ENCODE results near the gene MAP1S.

GRCh38 chr19:17678836-17679235, 40.4 kb upstream of the MAP1S start:
- TF ChIP-seq GATA2 (IDR thresholded peaks at IDR 0.05; ENCODE audit: low read depth, low read length) (no peak), GATA3 (IDR thresholded peaks at IDR 0.05; ENCODE audit: low read depth, low read length) (no peak)
